ENCODE data around the gene RBMS1.

DNA sequence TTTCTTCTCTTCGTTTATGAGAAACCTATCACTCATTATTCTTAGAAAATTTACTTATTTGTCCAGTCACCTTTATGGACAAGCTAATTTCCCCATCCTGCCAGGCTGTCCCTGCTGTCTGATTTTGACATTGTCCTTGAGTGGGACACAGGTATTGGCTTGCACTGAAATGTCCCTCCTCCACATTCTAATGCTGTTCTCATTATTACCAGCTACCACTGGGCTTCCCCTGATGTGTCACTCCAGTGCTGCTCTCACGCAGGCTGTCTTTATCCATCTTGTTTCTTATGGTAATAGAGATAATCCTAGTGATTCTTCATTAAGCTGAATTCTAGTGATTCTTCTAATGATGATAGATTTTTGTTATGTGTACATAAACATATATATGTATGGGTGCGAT is 48.1 kb upstream of the RBMS1 start:
- TF ChIP-seq POLR2A (IDR thresholded peaks at IDR 0.05), result no peak
- TF ChIP-seq CTCF (IDR thresholded peaks at IDR 0.05 in 4 of 5, conservative IDR thresholded peaks at IDR 0.05 in 1 of 5), result no peak
